Peyer's patch (tissue), 4 donors: ENCODE measurements around the gene CPEB4.

ENCODE experiments used
- POLR2A ChIP-seq, 2 donors: fragments of 450-650 bp; IDR thresholded peaks; one replicate each; pipeline ENCODE4 v1.5.1; 2017; ENCODE audit warnings: antibody characterized with exemption in 2 of 2, mild to moderate bottlenecking in 2 of 2, moderate library complexity in 2 of 2
- TF ChIP-seq, protein P1 (sequence below), 6 experiments: fragments of 450-650 bp in 4 of 6; fragments of 200-600 bp in 2 of 6; sonication (generic) in 1 of 6; IDR thresholded peaks; one replicate each; pipeline ENCODE4 v1.5.1; 2017 to 2019; ENCODE audit warnings: antibody characterized with exemption in 6 of 6, mild to moderate bottlenecking in 3 of 6, moderate library complexity in 1 of 6

DNA sequence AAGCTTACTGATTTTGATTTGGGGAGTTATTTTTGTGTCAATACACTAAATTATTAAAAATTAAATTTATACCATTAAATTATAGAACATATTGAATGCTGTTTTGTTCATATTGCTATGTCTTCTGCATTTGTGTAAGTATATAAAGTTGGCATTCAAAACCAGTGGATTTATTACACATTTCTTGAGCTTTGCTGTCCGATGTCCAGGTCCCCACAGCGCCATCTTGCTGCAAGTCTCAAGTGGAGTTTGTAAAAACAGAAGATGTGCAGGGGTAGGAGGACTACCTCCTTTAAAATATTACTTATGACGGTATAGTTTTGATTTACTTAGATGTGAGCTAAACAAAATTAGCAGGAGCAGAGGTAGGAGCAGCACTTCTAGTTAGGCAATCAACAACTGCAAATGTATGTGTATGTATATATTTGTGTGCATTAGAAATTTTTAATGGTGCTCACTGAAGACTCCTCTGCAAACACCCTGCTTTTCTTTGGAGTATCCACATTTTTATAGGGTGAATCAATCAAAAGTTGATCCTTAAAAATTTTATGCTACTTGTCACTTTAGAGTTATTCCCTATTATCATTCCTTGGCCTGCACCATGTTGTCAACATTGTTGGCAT, 37.4 kb downstream of the CPEB4 start:
- TF ChIP-seq, protein P1, sequence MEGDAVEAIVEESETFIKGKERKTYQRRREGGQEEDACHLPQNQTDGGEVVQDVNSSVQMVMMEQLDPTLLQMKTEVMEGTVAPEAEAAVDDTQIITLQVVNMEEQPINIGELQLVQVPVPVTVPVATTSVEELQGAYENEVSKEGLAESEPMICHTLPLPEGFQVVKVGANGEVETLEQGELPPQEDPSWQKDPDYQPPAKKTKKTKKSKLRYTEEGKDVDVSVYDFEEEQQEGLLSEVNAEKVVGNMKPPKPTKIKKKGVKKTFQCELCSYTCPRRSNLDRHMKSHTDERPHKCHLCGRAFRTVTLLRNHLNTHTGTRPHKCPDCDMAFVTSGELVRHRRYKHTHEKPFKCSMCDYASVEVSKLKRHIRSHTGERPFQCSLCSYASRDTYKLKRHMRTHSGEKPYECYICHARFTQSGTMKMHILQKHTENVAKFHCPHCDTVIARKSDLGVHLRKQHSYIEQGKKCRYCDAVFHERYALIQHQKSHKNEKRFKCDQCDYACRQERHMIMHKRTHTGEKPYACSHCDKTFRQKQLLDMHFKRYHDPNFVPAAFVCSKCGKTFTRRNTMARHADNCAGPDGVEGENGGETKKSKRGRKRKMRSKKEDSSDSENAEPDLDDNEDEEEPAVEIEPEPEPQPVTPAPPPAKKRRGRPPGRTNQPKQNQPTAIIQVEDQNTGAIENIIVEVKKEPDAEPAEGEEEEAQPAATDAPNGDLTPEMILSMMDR (IDR thresholded peaks at IDR 0.05) = peak in 5 of 6 experiments; percentile 4 to 57 (median 48)
- TF ChIP-seq POLR2A (IDR thresholded peaks at IDR 0.05) = no peak
